HEK293 (cell line): ENCODE data around the gene MPC2.
A peak's percentile ranks its signal among the peaks of the same experiment; 100 is the strongest.

Source experiments
- AEBP2 ChIP-seq: fragments of 450-650 bp; formaldehyde crosslinking; IDR thresholded peaks from 2 replicates; pipeline ENCODE4 v1.5.1; 2016; ENCODE audit warnings: missing biosample characterization, missing genetic modification characterization, borderline replicate concordance
- BCL11A ChIP-seq: fragments of 450-650 bp; formaldehyde crosslinking; IDR thresholded peaks from 2 replicates; pipeline ENCODE4 v1.5.1; 2016; ENCODE audit warnings: low read depth, missing biosample characterization, missing genetic modification characterization
- BCL6B ChIP-seq: fragments of 450-650 bp; formaldehyde crosslinking; IDR thresholded peaks from 2 replicates; pipeline ENCODE4 v1.5.1; 2017; ENCODE audit warnings: missing biosample characterization, missing genetic modification characterization
- GFI1B ChIP-seq: fragments of 450-650 bp; formaldehyde crosslinking; IDR thresholded peaks from 2 replicates; pipeline ENCODE4 v1.5.1; 2016; ENCODE audit warnings: missing biosample characterization, missing genetic modification characterization
- GLI2 ChIP-seq: fragments of 450-650 bp; formaldehyde crosslinking; IDR thresholded peaks from 2 replicates; pipeline ENCODE4; 2017; ENCODE audit warnings: missing biosample characterization, missing genetic modification characterization, low read depth, borderline replicate concordance
- GLIS2 ChIP-seq: fragments of 450-650 bp; formaldehyde crosslinking; IDR thresholded peaks from 2 replicates; pipeline ENCODE4 v1.5.1; 2016; ENCODE audit warnings: missing biosample characterization, missing genetic modification characterization
- KLF9 ChIP-seq: fragments of 450-650 bp; formaldehyde crosslinking; IDR thresholded peaks from 2 replicates; pipeline ENCODE4 v1.5.1; 2016; ENCODE audit warnings: missing biosample characterization, missing genetic modification characterization, low read depth
- MEIS1 ChIP-seq: sonication (generic); formaldehyde crosslinking; IDR thresholded peaks from 2 replicates; pipeline ENCODE4 v1.8.1; 2022; ENCODE audit warnings: missing genetic modification reagents, mild to moderate bottlenecking, borderline replicate concordance
- SALL2 ChIP-seq: fragments of 450-650 bp; formaldehyde crosslinking; IDR thresholded peaks from 2 replicates; pipeline ENCODE4 v1.5.0; 2017; ENCODE audit warnings: missing biosample characterization, mild to moderate bottlenecking, missing genetic modification characterization, borderline replicate concordance
- SCRT2 ChIP-seq: fragments of 450-650 bp; formaldehyde crosslinking; IDR thresholded peaks from 2 replicates; pipeline ENCODE4 v1.5.1; 2016; ENCODE audit warnings: missing biosample characterization, missing genetic modification characterization
- YY2 ChIP-seq: fragments of 450-650 bp; formaldehyde crosslinking; IDR thresholded peaks from 2 replicates; pipeline ENCODE4 v1.5.1; 2016; ENCODE audit warnings: missing biosample characterization, missing genetic modification characterization
- ZBTB48 ChIP-seq: fragments of 450-650 bp; formaldehyde crosslinking; IDR thresholded peaks from 2 replicates; pipeline ENCODE4 v1.5.1; 2016; ENCODE audit warnings: missing biosample characterization, missing genetic modification characterization
- ZBTB7A ChIP-seq: fragments of 450-650 bp; formaldehyde crosslinking; IDR thresholded peaks from 2 replicates; pipeline ENCODE4 v1.5.1; 2016; ENCODE audit warnings: low read depth, missing biosample characterization, missing genetic modification characterization
- ZNF133 ChIP-seq: fragments of 450-650 bp; formaldehyde crosslinking; IDR thresholded peaks from 2 replicates; pipeline ENCODE4 v1.5.1; 2016; ENCODE audit warnings: missing biosample characterization, missing genetic modification characterization
- ZNF155 ChIP-seq: fragments of 450-650 bp; formaldehyde crosslinking; IDR thresholded peaks from 2 replicates; pipeline ENCODE4 v1.5.1; 2016; ENCODE audit warnings: missing biosample characterization, missing genetic modification characterization
- ZNF211 ChIP-seq: fragments of 450-650 bp; formaldehyde crosslinking; IDR thresholded peaks from 2 replicates; pipeline ENCODE4 v1.5.1; 2016; ENCODE audit warnings: low read depth, missing biosample characterization, missing genetic modification characterization
- ZNF221 ChIP-seq: fragments of 450-650 bp; formaldehyde crosslinking; IDR thresholded peaks from 2 replicates; pipeline ENCODE4 v1.5.1; 2017; ENCODE audit warnings: missing biosample characterization, missing genetic modification characterization, borderline replicate concordance
- ZNF223 ChIP-seq: fragments of 450-650 bp; formaldehyde crosslinking; IDR thresholded peaks from 2 replicates; pipeline ENCODE4 v1.5.1; 2016; ENCODE audit warnings: missing biosample characterization, missing genetic modification characterization
- ZNF23 ChIP-seq: fragments of 450-650 bp; formaldehyde crosslinking; IDR thresholded peaks from 2 replicates; pipeline ENCODE4 v1.5.1; 2016; ENCODE audit warnings: missing biosample characterization, missing genetic modification characterization, borderline replicate concordance
- ZNF239 ChIP-seq: fragments of 450-650 bp; formaldehyde crosslinking; IDR thresholded peaks from 2 replicates; pipeline ENCODE4 v1.5.1; 2016; ENCODE audit warnings: missing biosample characterization, missing genetic modification characterization
- ZNF248 ChIP-seq: fragments of 450-650 bp; formaldehyde crosslinking; IDR thresholded peaks from 2 replicates; pipeline ENCODE4 v1.5.1; 2017; ENCODE audit warnings: missing biosample characterization, missing genetic modification characterization
- ZNF350 ChIP-seq: fragments of 450-650 bp; formaldehyde crosslinking; IDR thresholded peaks from 2 replicates; pipeline ENCODE4 v1.5.0; 2017; ENCODE audit warnings: missing biosample characterization, mild to moderate bottlenecking, missing genetic modification characterization
- ZNF362 ChIP-seq: fragments of 450-650 bp; formaldehyde crosslinking; IDR thresholded peaks from 2 replicates; pipeline ENCODE4 v1.5.1; 2016; ENCODE audit warnings: missing biosample characterization, missing genetic modification characterization
- ZNF404 ChIP-seq: fragments of 450-650 bp; formaldehyde crosslinking; IDR thresholded peaks from 2 replicates; pipeline ENCODE4 v1.5.1; 2017; ENCODE audit warnings: missing biosample characterization, missing genetic modification characterization
- ZNF48 ChIP-seq: fragments of 450-650 bp; formaldehyde crosslinking; IDR thresholded peaks from 2 replicates; pipeline ENCODE4 v1.5.1; 2016; ENCODE audit warnings: missing biosample characterization, missing genetic modification characterization
- ZNF501 ChIP-seq: fragments of 450-650 bp; formaldehyde crosslinking; IDR thresholded peaks from 2 replicates; pipeline ENCODE4 v1.5.1; 2016; ENCODE audit warnings: missing biosample characterization, missing genetic modification characterization
- ZNF548 ChIP-seq: fragments of 450-650 bp; formaldehyde crosslinking; IDR thresholded peaks from 2 replicates; pipeline ENCODE4 v1.5.1; 2016; ENCODE audit warnings: missing biosample characterization, missing genetic modification characterization
- ZNF621 ChIP-seq: fragments of 450-650 bp; formaldehyde crosslinking; IDR thresholded peaks from 2 replicates; pipeline ENCODE4 v1.5.1; 2017; ENCODE audit warnings: missing biosample characterization, missing genetic modification characterization
- ZNF629 ChIP-seq: fragments of 450-650 bp; formaldehyde crosslinking; IDR thresholded peaks from 2 replicates; pipeline ENCODE4 v1.5.1; 2017; ENCODE audit warnings: missing biosample characterization, missing genetic modification characterization
- ZNF658 ChIP-seq: fragments of 450-650 bp; formaldehyde crosslinking; IDR thresholded peaks from 2 replicates; pipeline ENCODE4; 2016; ENCODE audit warnings: missing biosample characterization, missing genetic modification characterization
- ZNF664 ChIP-seq: fragments of 450-650 bp; formaldehyde crosslinking; IDR thresholded peaks from 2 replicates; pipeline ENCODE4 v1.5.1; 2016; ENCODE audit warnings: missing biosample characterization, missing genetic modification characterization
- ZNF670 ChIP-seq: fragments of 450-650 bp; formaldehyde crosslinking; IDR thresholded peaks from 2 replicates; pipeline ENCODE4 v1.5.1; 2016; ENCODE audit warnings: missing biosample characterization, missing genetic modification characterization, low read depth
- ZNF704 ChIP-seq: fragments of 450-650 bp; formaldehyde crosslinking; IDR thresholded peaks from 2 replicates; pipeline ENCODE4 v1.5.1; 2016; ENCODE audit warnings: missing biosample characterization, missing genetic modification characterization
- ZNF768 ChIP-seq: fragments of 450-650 bp; formaldehyde crosslinking; IDR thresholded peaks from 2 replicates; pipeline ENCODE4 v1.5.1; 2018; ENCODE audit warnings: missing biosample characterization, mild to moderate bottlenecking, missing genetic modification characterization
- ZNF776 ChIP-seq: fragments of 450-650 bp; formaldehyde crosslinking; IDR thresholded peaks from 2 replicates; pipeline ENCODE4 v1.5.0; 2017; ENCODE audit warnings: missing biosample characterization, missing genetic modification characterization, borderline replicate concordance
- ZNF777 ChIP-seq: fragments of 450-650 bp; formaldehyde crosslinking; IDR thresholded peaks from 2 replicates; pipeline ENCODE4 v1.5.1; 2017; ENCODE audit warnings: missing biosample characterization, missing genetic modification characterization, borderline replicate concordance
- ZNF792 ChIP-seq: fragments of 450-650 bp; formaldehyde crosslinking; IDR thresholded peaks from 2 replicates; pipeline ENCODE4 v1.5.1; 2016; ENCODE audit warnings: missing biosample characterization, missing genetic modification characterization
- ZNF837 ChIP-seq: fragments of 450-650 bp; formaldehyde crosslinking; IDR thresholded peaks from 2 replicates; pipeline ENCODE4 v1.5.1; 2016; ENCODE audit warnings: missing biosample characterization, missing genetic modification characterization

MPC2 gene

GRCh38 chr1:167936068-167936929 lies 573 bp downstream of the MPC2 start, which contains the start of gene DCAF6 (continued):
- no peak for TF ChIP-seq AEBP2 (tag by site-specific recombination)
- no peak for TF ChIP-seq ZNF768
- no peak for TF ChIP-seq ZNF658 (tag by site-specific recombination)
- no peak for TF ChIP-seq ZNF155 (tag by site-specific recombination)
- TF ChIP-seq BCL6B = no peak
- TF ChIP-seq ZNF664 = no peak
- no peak for TF ChIP-seq ZNF350 (tag by site-specific recombination)
- no peak for TF ChIP-seq ZNF837
- TF ChIP-seq ZBTB7A (tag by site-specific recombination) = peak; percentile 100
- TF ChIP-seq ZNF501 = peak; percentile 88
- TF ChIP-seq ZNF792 (tag by site-specific recombination) = no peak
- no peak for TF ChIP-seq ZNF670
- no peak for TF ChIP-seq ZNF133
- TF ChIP-seq ZNF629 (tag by site-specific recombination) = peak; percentile 70
- TF ChIP-seq YY2 = peak; percentile 91
- no peak for TF ChIP-seq MEIS1 (CRISPR knock-in tag)
- TF ChIP-seq KLF9 (tag by site-specific recombination) = no peak
- no peak for TF ChIP-seq BCL11A
- no peak for TF ChIP-seq ZNF221 (tag by site-specific recombination)
- TF ChIP-seq ZNF548 = no peak
- TF ChIP-seq ZNF621 (tag by site-specific recombination) = no peak
- TF ChIP-seq ZNF223 (tag by site-specific recombination) = no peak
- TF ChIP-seq GLI2 (tag by site-specific recombination) = no peak
- TF ChIP-seq ZNF239 = no peak
- TF ChIP-seq ZNF362 (tag by site-specific recombination) = no peak
- no peak for TF ChIP-seq ZNF404 (tag by site-specific recombination)
- peak; percentile 16 for TF ChIP-seq ZBTB48 (tag by site-specific recombination)
- no peak for TF ChIP-seq ZNF248
- TF ChIP-seq ZNF704 = no peak
- no peak for TF ChIP-seq ZNF48 (tag by site-specific recombination)
- no peak for TF ChIP-seq ZNF211 (tag by site-specific recombination)
- TF ChIP-seq SCRT2 (tag by site-specific recombination) = peak; percentile 100
- no peak; the same call in 1 of the 2 replicates for TF ChIP-seq GFI1B
- TF ChIP-seq ZNF777 = no peak; the same call in 1 of the 2 replicates
- no peak for TF ChIP-seq SALL2 (tag by site-specific recombination)
- peak; percentile 43; the same call in 1 of the 2 replicates for TF ChIP-seq GLIS2 (tag by site-specific recombination)
- TF ChIP-seq ZNF23 = no peak
- no peak for TF ChIP-seq ZNF776 (tag by site-specific recombination)
